NCI-H510A (cell line): ENCODE measurements around the gene MPP2.
"Not testable (repeated sequence)": the region's sequence is repeated elsewhere in the genome, so short reads cannot be mapped to it uniquely, and the experiment has no call there.

Source experiments
- DNase-seq: peaks from one replicate; lab custom pipeline; 2025; lab: John Stamatoyannopoulos, UW

Gene MPP2

GRCh38 chr17:43874293-43874692, 33.0 kb downstream of the MPP2 start:
- DNase-seq: no peak

- no peak for DNase-seq
Observed at GRCh38 chr17:43873815-43874214, 33.5 kb downstream of the MPP2 start.

GRCh38 chr17:43873091-43873490, 34.2 kb downstream of the MPP2 start:
- no peak for DNase-seq

GRCh38 chr17:43871946-43872690, 35.2 kb downstream of the MPP2 start:
- DNase-seq: no peak

- DNase-seq: not testable (repeated sequence)
Observed at GRCh38 chr17:43869031-43869430, 38.3 kb downstream of the MPP2 start.

GRCh38 chr17:43868226-43868994, 38.9 kb downstream of the MPP2 start:
- no peak for DNase-seq

- DNase-seq: no peak
Observed at GRCh38 chr17:43864161-43864984, 43.0 kb downstream of the MPP2 start.

- no peak for DNase-seq
Observed at GRCh38 chr17:43861960-43862359, 45.4 kb downstream of the MPP2 start.

- no peak for DNase-seq
Observed at GRCh38 chr17:43860927-43861622, 46.3 kb downstream of the MPP2 start.

- DNase-seq: no peak
Observed at GRCh38 chr17:43860077-43860725, 47.1 kb downstream of the MPP2 start.

GRCh38 chr17:43857957-43858600, 49.3 kb downstream of the MPP2 start:
- no peak for DNase-seq

- DNase-seq: no peak
Observed at GRCh38 chr17:43857141-43857540, 50.2 kb downstream of the MPP2 start.

- DNase-seq: no peak
Observed at GRCh38 chr17:43856141-43856540, 51.2 kb downstream of the MPP2 start.

GRCh38 chr17:43855061-43855460, 52.3 kb downstream of the MPP2 start:
- no peak for DNase-seq

- no peak for DNase-seq
Observed at GRCh38 chr17:43854498-43854897, 52.8 kb downstream of the MPP2 start.

GRCh38 chr17:43853546-43853945, 53.8 kb downstream of the MPP2 start:
- no peak for DNase-seq

GRCh38 chr17:43852571-43852970, 54.8 kb downstream of the MPP2 start:
- no peak for DNase-seq

GRCh38 chr17:43849116-43849515, 58.2 kb downstream of the MPP2 start:
- DNase-seq: no peak

- DNase-seq: no peak
Observed at GRCh38 chr17:43848601-43849000, 58.7 kb downstream of the MPP2 start.

- DNase-seq: no peak
Observed at GRCh38 chr17:43846963-43847371, 60.4 kb downstream of the MPP2 start, which contains the start of gene CD300LG. TSS of gene CD300LG (plus strand) at chr17:43847176. CDS start at chr17:43847217, 41 bp downstream.

- DNase-seq: peak; percentile 9
Observed at GRCh38 chr17:43846221-43846712, 61.1 kb downstream of the MPP2 start.
